ENCODE results near the gene NPAS3.
A peak's percentile ranks its signal among the peaks of the same experiment; 100 is the strongest.

The NPAS3 gene

DNA sequence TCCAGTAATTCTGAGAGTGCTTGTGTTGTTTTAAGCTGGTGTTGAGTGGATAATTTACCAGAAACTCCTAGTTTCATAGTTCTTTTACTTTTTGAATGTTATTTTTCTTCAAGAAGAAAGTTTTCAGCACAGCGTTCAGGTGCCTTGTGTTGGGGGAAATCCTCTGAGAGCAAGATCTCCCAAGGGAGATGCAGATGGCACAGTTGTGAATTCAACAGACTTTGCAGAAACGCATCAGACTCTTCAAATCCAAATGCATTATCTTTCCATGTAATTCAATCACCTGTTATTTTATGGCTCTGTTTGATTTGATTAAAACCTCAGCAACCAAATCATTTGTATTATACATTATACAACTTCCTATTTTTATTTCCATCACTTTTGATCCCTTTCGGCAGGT is 572.3 kb downstream of the NPAS3 start:
- H3K4me3 ChIP-seq (ENCODE audit: low read depth, low read length): no peak overlapping the region
- DNase-seq (ENCODE audit: low read depth): no peak
- TF ChIP-seq, protein P1, sequence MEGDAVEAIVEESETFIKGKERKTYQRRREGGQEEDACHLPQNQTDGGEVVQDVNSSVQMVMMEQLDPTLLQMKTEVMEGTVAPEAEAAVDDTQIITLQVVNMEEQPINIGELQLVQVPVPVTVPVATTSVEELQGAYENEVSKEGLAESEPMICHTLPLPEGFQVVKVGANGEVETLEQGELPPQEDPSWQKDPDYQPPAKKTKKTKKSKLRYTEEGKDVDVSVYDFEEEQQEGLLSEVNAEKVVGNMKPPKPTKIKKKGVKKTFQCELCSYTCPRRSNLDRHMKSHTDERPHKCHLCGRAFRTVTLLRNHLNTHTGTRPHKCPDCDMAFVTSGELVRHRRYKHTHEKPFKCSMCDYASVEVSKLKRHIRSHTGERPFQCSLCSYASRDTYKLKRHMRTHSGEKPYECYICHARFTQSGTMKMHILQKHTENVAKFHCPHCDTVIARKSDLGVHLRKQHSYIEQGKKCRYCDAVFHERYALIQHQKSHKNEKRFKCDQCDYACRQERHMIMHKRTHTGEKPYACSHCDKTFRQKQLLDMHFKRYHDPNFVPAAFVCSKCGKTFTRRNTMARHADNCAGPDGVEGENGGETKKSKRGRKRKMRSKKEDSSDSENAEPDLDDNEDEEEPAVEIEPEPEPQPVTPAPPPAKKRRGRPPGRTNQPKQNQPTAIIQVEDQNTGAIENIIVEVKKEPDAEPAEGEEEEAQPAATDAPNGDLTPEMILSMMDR (IDR thresholded peaks at IDR 0.05; ENCODE audit: low read depth, low read length, missing control alignments): no peak
- in situ Hi-C loops (cut with HindIII; ENCODE audit: low sequenced_read_pairs): loop anchor here (5.0 kb wide), 1 partner anchor 106 kb away; no protein-coding TSS in a partner anchor

DNA sequence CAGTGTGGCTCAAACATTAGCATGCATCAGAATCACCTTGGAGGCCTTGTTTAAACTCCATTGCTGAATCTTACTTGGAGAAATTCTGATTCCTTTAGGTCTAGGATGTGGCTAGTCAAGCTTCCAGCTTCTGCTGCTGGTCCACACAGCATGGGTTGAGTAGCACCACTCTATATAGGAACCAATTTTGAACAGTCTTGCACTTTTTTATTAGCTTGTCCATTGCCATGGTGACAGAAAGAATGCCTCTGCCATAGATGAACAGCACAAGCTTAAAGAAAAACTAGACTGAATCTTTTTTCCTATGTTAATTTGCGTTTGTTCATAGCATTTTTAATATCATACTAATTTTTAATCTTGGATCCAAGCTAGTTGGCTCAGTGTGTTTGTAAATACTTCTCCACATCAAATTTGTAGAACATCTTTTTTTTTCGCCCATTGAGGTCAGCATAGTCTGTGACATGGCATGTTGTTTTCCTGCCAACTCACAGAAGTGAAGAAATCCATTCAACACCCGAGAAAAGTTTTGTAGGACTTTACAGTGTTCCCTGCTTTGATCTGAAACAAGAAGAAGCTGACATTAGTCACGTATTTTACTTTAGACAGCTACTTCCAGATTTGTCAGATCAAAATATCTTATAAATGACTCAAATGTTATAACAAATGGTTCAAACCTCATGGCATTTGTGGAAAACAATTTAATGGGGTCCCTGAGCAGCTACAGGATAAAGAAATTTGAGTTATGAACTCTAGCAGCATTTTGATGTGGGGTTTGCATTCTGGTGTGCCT is 573.4 kb downstream of the NPAS3 start:
- H3K4me3 ChIP-seq (ENCODE audit: low read depth, low read length): no peak overlapping the region
- in situ Hi-C loops (cut with HindIII; ENCODE audit: low sequenced_read_pairs): loop anchor here (5.0 kb wide), 1 partner anchor 105 kb away; no protein-coding TSS in a partner anchor
- TF ChIP-seq, protein P1 (IDR thresholded peaks at IDR 0.05; ENCODE audit: low read depth, low read length, missing control alignments): no peak
- peak; percentile 36 for DNase-seq (ENCODE audit: low read depth)

DNA sequence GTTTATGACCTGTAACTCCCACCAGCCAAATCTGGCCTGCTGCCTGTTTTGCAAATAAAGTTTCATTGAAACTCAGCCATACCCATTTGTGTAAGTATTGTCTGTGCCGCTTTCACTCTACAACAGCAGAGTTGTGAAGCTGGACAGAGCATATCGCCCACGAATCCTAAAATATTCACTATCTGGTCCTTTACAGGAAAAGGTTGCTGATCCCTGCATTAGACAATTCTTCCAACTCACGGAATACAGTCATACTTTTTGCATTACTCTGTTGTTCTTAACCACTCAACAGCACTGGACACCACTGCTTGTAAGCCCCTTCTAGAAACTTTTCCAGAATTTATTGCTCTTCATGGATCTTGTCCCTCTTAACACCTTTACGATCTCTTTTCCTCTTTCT is 576.8 kb downstream of the NPAS3 start:
- no peak overlapping the region for H3K4me3 ChIP-seq (ENCODE audit: low read depth, low read length)
- DNase-seq (ENCODE audit: low read depth): no peak
- TF ChIP-seq, protein P1 (IDR thresholded peaks at IDR 0.05; ENCODE audit: low read depth, low read length, missing control alignments): no peak
- in situ Hi-C loops (cut with HindIII; ENCODE audit: low sequenced_read_pairs): no loop called here

DNA sequence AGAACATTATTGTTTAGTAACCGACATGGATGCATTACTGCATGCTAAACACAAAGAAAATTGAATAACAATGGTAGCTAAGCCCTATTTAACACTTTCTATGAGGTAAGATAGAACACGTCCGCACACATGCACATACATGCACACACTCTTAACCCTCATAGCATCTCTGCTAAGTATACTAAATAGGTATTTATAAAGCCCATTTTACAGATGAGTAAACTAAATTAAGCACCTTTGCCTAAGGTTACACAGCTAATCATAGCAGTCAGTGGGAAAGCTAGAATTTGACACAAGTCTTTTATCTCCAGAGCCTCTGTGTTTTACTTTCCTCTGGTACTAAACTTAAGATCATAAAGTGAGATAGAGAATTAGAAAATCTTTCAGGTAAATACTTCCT is 577.2 kb downstream of the NPAS3 start:
- DNase-seq (ENCODE audit: low read depth): no peak
- TF ChIP-seq, protein P1 (IDR thresholded peaks at IDR 0.05; ENCODE audit: low read depth, low read length, missing control alignments): no peak
- in situ Hi-C loops (cut with HindIII; ENCODE audit: low sequenced_read_pairs): no loop called here
- no peak overlapping the region for H3K4me3 ChIP-seq (ENCODE audit: low read depth, low read length)

DNA sequence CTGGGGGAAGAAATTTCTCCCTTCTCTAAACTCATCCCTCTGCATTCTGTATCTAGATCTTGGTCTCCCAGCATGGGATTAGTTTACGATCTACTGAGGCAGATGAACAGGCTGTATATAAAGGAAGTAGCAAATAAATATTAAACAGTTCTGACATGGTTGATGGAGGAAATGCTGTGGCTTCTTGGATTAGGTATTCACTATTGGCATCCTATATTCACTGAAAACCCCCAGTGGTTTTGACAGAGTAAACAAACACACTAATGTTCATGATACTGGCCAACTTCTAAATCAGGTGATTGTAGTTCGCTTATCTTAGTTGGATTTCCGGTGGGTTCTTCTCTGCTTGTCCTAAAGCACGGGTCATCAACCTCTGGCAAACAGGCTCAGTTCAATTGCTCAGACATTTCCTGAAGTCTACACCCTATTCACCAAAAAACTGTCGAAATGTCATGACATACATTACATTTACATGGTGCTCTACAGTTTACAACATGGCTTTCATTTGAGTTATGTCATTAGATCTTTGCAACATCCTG is 578.3 kb downstream of the NPAS3 start:
- H3K4me3 ChIP-seq (ENCODE audit: low read depth, low read length): no peak overlapping the region
- in situ Hi-C loops (cut with HindIII; ENCODE audit: low sequenced_read_pairs): no loop called here
- TF ChIP-seq, protein P1 (IDR thresholded peaks at IDR 0.05; ENCODE audit: low read depth, low read length, missing control alignments): no peak
- DNase-seq (ENCODE audit: low read depth): no peak

DNA sequence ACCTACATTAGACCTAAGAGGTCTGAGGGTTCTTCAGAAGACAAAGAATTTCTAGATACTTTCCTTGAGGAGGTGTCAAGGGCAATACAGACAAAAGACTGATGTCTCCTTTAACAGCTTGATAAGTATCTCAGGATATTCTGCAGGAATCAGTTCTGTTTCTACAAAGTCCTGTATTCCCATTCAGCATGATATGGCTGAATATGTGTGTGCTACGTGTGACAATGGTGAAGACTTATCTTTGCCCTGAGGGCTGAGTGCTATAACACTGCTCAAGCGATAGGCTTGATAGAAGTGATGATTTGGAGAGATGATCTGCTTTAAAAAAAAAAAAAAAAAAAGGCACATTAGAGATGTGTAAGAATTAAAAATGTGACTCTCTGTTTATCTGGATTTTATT is 582.5 kb downstream of the NPAS3 start:
- in situ Hi-C loops (cut with HindIII; ENCODE audit: low sequenced_read_pairs): no loop called here
- DNase-seq (ENCODE audit: low read depth): no peak
- TF ChIP-seq, protein P1 (IDR thresholded peaks at IDR 0.05; ENCODE audit: low read depth, low read length, missing control alignments): no peak
- H3K4me3 ChIP-seq (ENCODE audit: low read depth, low read length): no peak overlapping the region

Data from astrocyte of the cerebellum (primary cell).